Stomach (tissue), 4 donors: ENCODE results near the gene NT5DC1.

Experiments used
- CTCF ChIP-seq, 7 experiments: fragments of 450-650 bp in 4 of 7; fragments of 200-600 bp in 3 of 7; sonication (generic) in 3 of 7; IDR thresholded peaks; one replicate each; pipeline ENCODE4 v1.5.1; 2016 to 2019; ENCODE audit warnings: antibody characterized with exemption in 7 of 7, control low read depth in 2 of 7, mild to moderate bottlenecking in 1 of 7
- POLR2A ChIP-seq, 4 donors: fragments of 450-650 bp; IDR thresholded peaks; one replicate each; pipeline ENCODE4 v1.6.1; 2016; ENCODE audit warnings: antibody characterized with exemption in 4 of 4, control low read depth in 2 of 4, mild to moderate bottlenecking in 1 of 4, moderate library complexity in 1 of 4

- no peak for TF ChIP-seq CTCF (IDR thresholded peaks at IDR 0.05)
- TF ChIP-seq POLR2A (IDR thresholded peaks at IDR 0.05), result no peak
These were observed 122.7 kb downstream of the NT5DC1 start for GRCh38 chr6:116223355-116223754.
